ENCODE measurements around the gene TTC28.

DNA sequence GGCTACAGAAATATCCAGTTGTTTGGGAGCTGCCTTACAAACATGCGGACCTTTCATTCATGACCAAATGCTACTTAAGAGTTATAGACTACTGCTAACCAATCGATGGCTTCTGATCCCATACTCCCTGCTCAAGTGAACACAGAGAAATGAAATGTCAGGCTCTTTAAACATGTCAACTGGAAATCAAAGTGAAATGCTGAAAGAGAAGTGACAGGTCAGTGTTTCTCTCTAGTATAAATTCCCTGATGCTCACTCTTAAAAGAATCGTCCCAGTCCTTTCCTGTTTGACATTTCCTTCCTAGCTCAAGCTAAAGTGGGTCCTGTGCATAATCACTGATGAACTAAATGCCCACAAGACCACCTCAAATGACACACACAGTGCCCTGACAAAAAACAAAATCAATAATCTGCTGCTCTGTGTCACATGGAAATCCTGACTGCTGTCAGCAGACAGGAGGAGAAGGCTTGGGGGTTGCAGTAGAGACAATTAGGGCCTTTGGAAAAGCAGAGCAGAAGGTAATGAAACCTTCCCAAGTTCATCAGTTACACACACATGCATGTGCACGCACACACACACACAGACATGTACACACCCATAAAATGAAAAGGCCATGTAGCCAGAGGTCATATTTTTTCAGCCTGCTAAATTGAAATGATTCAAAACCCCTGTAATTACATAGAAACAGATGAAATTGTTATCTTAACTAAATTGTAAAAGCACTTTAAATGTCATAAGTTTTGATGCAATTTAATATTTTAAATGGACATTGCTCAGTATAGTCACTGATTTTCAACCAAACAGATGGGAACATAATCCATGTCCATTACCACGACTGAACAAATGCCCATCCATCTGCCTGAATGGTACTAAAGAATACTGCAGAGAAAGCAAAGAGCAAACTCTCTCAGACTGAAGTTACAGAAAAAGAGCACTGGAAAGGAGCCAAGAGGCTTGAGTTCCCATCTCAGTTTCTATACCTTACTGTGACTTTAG, 330.7 kb downstream of the TTC28 start:
- TF ChIP-seq, protein P1, sequence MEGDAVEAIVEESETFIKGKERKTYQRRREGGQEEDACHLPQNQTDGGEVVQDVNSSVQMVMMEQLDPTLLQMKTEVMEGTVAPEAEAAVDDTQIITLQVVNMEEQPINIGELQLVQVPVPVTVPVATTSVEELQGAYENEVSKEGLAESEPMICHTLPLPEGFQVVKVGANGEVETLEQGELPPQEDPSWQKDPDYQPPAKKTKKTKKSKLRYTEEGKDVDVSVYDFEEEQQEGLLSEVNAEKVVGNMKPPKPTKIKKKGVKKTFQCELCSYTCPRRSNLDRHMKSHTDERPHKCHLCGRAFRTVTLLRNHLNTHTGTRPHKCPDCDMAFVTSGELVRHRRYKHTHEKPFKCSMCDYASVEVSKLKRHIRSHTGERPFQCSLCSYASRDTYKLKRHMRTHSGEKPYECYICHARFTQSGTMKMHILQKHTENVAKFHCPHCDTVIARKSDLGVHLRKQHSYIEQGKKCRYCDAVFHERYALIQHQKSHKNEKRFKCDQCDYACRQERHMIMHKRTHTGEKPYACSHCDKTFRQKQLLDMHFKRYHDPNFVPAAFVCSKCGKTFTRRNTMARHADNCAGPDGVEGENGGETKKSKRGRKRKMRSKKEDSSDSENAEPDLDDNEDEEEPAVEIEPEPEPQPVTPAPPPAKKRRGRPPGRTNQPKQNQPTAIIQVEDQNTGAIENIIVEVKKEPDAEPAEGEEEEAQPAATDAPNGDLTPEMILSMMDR (IDR thresholded peaks at IDR 0.05), result no peak
- no peak for TF ChIP-seq EP300 (IDR thresholded peaks at IDR 0.05)
- TF ChIP-seq POLR2A (IDR thresholded peaks at IDR 0.05), result no peak

All from gastroesophageal sphincter (tissue), 3 donors.